Measurements from ENCODE around the gene CYP21A2.

DNA sequence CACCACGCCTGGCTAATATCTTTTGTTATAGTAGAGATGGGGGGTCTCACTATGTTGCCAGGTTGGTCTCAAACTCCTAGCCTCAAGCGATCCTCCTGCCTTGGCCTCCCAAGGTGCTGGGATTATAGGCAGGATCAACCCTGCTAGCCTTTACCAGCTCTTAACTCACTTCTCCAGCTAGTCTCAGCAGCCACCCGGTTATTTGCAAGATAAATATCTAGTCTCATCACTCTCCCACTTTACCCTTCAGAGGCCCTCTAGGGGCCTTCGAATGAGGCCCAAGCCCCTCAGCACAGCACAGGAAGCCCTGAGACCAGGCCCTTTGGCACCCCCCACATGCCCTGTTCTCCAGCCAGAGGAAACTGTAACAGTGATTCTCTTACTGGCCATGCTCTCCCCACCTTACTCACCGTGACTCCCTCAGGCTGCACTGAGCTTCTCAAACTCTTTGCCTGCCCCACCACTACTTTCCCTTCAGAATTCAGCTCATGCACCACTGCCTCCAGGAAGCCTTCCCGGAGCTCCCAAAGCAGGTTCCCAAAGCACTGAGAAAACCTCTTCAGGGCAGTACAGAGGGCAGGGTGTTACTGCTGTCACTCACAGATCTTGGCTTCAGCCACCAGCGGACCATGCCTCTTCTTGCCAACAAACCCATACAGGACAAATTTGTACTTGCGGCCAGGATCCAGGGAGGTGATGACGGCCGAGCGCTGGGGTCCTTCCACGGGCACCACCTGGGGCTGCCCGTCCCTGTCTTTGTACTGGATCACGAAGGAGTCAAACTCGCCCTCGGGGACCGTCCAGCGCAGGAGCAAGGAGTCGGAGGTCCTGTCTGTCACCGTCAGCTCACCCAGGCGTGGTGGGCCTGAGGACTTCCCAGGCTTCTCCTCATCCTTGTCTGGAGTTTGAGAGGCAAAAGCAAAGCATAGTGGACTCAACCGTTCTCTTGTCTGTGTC lies 45.9 kb downstream of the CYP21A2 start:
- TF ChIP-seq, protein P1, sequence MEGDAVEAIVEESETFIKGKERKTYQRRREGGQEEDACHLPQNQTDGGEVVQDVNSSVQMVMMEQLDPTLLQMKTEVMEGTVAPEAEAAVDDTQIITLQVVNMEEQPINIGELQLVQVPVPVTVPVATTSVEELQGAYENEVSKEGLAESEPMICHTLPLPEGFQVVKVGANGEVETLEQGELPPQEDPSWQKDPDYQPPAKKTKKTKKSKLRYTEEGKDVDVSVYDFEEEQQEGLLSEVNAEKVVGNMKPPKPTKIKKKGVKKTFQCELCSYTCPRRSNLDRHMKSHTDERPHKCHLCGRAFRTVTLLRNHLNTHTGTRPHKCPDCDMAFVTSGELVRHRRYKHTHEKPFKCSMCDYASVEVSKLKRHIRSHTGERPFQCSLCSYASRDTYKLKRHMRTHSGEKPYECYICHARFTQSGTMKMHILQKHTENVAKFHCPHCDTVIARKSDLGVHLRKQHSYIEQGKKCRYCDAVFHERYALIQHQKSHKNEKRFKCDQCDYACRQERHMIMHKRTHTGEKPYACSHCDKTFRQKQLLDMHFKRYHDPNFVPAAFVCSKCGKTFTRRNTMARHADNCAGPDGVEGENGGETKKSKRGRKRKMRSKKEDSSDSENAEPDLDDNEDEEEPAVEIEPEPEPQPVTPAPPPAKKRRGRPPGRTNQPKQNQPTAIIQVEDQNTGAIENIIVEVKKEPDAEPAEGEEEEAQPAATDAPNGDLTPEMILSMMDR (conservative IDR thresholded peaks at IDR 0.05; ENCODE audit: low read length) = no peak
- no peak for TF ChIP-seq EZH2phosphoT487 (IDR thresholded peaks at IDR 0.05; ENCODE audit: borderline replicate concordance, low read depth, low read length)

All from OCI-LY7 (cell line).